Stimulated activated CD8-positive, alpha-beta memory T cell treated with anti-CD3 and anti-CD28 coated beads, Interleukin-12 subunit alpha, Interleukin-12 subunit beta, amount 100 ng/mL, for 24 hours (primary cell): ENCODE results near the gene ZNF511.
"Not testable (repeated sequence)": the region's sequence is repeated elsewhere in the genome, so short reads cannot be mapped to it uniquely, and the experiment has no call there.

Experiments
- DNase-seq: peaks from one replicate; pipeline ENCODE4 v3.0.0-alpha.2; 2020; ENCODE audit errors: extremely low read depth

The ZNF511 gene

DNA sequence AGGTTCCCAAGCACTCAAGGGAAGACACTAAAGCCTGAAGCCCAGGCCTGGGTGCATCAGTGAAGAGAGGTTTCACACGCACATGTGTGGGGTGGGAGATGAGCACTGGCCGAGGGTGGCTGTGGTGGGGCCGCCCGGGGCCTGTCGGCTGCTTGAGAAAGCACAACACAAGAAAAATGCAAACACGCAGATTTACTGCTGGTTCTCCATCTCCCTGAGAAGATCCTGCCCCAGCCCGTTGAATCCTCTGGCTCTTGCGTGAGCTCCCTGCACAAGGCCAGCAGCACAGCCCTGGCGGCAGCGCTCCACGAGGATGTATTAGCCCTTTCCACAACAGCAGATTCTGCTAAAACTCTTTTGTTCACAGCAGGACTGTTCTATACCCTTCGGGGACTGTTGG is 6.2 kb downstream of the ZNF511 start:
- no peak for DNase-seq

DNA sequence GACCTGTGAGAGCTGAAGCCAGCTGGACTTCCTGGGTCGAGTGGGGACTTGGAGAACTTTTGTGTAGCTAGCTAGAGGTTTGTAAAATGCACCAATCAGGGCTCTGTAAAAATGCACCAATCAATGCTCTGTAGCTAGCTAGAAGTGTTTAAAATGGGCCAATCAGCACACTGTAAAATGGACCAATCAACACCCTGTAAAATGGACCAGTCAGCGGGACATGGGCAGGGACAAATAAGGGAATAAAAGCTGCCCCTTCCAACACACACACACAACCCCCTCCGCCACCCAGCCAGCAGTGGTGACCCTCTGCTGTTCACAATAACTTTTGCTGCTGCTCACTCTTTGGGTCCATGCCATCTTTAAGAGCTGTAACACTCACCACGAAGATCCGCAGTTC is 7.1 kb downstream of the ZNF511 start:
- no peak for DNase-seq

GRCh38 chr10:133316266-133316665 is 7.6 kb downstream of the ZNF511 start:
- DNase-seq: no peak

GRCh38 chr10:133316732-133317131 is 8.0 kb downstream of the ZNF511 start:
- no peak for DNase-seq

GRCh38 chr10:133318494-133319127 is 9.9 kb downstream of the ZNF511 start:
- no peak for DNase-seq

DNA sequence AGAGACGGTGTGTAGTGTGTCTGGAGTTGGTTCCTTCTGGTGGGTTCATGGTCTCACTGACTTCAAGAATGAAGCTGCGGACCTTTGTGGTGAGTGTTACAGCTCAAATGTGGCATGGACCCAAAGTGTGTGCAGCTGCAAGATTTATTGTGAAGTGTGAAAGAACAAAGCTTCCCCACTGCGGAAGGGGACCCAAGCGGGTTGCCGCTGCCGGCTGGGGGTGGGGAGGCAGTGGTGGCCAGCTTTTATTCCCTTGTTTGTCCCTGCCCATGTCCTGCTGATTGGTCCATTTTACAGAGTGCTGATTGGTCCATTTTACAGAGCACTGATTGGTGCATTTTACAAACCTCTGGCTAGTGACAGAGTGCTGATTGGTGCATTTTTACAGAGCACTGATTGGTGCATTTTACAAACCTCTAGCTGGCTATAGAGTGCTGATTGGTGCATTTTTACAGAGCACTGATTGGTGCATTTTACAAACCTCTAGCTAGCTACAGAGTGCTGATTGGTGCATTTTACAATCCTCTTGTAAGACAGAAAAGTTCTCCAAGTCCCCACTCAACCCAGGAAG is 12.2 kb downstream of the ZNF511 start:
- not testable (repeated sequence) for DNase-seq

DNA sequence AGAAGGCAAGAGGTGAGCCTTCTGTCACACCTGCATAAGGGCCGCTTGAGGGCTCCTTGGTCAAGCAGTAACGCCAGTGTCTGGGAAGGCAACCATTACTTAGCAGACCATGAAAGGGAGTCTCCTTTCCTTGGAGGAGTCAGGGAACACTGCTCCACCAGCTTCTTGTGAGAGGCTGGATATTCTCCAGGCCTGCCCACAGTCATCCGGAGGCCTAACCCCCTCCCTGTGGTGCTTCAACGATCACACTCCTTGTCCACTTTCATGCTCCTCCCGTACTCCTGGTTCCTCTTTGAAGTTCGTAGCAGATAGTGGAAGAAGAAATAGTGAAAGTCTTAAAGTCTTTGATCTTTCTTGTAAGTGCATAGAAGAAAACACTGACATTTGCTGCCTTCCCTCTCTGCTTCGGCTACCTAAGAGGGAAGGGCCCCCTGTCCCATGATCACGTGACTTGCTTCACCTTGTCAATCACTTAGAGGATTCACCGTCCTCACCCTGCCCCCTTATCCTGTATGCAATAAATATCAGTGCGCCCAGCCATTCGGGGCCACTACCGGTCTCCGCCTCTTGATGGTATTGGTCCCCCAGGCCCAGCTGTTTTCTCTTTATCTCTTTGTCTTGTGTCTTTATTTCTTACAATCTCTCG is 13.5 kb downstream of the ZNF511 start:
- not testable (repeated sequence) for DNase-seq

DNA sequence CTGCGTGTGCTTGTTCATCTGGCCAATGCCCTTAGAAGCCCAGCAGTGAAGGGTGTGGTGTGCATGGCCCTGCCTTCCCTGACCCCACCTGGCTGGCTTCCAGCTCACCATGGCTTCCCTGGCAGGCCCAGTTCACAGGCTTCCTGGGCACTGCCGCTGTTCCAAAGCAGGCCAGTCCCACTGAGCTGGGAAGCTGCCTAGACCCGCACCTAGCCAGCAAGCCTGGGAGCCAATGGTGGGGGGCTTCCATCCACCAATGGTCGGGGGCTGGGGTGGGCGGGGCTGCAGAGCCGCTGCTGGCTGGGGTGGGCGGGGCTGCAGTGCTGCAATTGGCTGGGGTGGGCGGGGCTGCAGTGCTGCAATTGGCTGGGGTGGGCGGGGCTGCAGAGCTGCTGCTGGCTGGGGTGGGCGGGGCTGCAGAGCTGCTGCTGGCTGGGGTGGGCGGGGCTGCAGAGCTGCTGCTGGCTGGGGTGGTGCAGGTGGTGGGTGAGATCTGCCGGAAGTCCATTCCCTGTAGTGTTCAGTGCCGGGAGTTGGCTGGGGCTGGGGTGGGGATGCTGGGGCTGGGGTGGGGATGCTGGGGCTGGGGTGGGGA is 15.6 kb downstream of the ZNF511 start:
- no peak for DNase-seq

DNA sequence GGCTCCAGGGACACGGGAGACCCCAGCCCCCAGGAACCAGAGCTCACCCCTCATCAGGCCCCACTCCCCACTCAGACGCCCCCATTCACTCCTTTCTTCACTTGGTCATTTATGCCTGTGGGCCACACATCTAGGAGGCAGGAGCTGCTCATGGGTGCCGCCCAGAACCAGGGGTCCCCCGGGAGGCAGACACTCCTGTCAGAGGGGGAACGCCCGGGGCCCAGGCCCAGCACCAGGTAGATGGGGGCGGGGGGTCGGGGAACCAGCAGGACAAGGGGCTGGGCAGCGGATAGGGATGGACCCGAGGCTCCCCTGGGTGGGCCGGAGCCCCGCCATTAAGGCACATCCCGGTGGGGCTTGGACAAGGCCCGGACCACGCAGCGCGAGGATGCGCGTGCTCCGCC is 16.1 kb downstream of the ZNF511 start:
- DNase-seq: no peak

GRCh38 chr10:133325440-133326222 is 16.9 kb downstream of the ZNF511 start:
- DNase-seq: no peak

- no peak for DNase-seq
Measured at GRCh38 chr10:133326223-133326551, 17.5 kb downstream of the ZNF511 start.

DNA sequence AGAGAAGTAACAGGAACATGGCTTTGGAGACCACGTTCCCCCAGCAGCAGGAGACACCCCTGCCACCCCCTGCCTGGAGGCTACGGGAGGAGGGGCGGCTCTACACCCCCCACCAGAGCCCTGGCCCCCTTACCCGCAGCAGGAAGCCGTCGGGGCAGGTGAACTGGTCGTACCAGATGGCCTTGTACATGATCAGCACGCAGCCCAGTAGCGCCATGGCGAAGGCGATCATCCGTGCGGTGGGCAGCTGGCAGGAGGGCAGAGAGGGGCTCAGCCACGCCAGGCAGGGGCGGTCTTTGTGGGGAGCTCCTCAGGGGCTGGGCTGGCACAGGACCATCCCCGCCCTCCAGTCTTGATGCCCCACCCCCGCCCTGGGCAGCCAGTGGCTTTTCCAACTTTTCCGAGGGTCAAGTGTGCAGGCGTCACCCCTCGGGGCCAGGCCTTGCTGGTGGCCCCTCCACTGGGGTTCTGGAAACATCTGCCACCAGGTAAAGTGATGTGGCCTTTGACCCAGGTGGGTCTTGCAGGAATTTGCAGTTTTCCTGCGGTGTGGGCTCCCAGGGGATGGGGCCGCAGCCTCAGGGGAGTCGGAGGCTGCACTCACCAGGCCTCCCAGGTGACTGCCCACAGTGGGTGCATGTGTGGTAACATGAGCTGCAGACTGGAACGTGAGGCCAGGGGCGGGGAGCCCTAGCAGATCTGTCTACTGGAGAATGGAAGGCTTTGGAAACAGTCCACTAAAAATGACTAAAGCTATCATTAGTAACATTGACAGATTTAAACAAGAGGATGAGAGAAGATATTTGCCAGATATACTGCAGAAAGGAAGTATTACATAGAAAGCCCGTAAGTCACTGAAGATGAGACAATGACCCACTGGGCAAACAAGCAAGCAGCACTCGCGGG is 18.3 kb downstream of the ZNF511 start:
- no peak for DNase-seq

GRCh38 chr10:133327651-133328357 is 19.1 kb downstream of the ZNF511 start:
- no peak for DNase-seq

DNA sequence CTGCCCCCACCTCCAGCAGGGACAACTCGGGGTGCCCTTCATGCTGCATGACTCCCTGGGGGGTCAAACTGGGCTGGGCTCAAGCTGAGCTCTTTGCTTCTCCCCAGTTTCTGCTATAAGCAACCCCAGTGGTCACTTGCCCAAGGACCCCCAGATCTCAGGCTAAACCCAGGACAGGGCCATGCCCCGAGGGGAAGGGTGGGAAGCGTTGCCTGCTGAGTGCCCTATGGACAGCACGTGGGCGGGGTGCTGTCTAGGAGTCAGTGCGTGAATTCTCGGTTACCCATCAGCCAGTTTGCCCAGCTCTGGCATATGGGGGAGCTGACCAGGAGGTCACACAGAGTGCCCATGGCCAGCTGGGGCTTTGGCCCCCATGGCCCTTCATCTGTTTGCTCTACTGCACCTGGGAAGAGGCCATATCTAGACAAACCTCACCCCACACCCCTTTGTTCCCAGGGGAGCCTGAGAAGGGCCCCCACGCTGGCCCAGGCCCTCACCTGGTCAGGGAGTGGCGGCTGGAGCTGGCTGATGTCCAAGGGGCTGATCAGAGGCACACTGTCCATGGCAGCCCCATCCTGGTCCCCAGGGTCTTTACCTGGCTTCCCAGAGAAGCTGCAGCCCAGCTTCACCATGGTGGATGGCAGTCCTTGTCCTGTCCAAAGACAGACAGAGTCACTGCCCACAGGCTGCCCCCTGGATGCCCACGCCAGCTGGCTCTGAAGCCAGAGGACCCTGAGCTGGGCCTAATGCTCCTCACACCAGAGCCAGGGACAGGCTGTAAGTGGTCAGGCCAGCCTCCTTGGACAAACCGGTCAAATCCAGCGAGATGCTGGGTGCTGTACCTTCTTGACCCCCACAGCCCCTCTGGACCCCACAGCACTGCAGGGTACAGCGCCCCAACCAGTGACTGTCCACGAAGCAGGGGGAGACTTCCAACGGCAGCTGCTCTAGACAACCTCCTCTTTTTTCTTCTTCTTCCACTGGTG is 19.9 kb downstream of the ZNF511 start:
- no peak for DNase-seq

GRCh38 chr10:133329491-133330202 is 20.9 kb downstream of the ZNF511 start:
- peak; percentile 60 for DNase-seq

DNA sequence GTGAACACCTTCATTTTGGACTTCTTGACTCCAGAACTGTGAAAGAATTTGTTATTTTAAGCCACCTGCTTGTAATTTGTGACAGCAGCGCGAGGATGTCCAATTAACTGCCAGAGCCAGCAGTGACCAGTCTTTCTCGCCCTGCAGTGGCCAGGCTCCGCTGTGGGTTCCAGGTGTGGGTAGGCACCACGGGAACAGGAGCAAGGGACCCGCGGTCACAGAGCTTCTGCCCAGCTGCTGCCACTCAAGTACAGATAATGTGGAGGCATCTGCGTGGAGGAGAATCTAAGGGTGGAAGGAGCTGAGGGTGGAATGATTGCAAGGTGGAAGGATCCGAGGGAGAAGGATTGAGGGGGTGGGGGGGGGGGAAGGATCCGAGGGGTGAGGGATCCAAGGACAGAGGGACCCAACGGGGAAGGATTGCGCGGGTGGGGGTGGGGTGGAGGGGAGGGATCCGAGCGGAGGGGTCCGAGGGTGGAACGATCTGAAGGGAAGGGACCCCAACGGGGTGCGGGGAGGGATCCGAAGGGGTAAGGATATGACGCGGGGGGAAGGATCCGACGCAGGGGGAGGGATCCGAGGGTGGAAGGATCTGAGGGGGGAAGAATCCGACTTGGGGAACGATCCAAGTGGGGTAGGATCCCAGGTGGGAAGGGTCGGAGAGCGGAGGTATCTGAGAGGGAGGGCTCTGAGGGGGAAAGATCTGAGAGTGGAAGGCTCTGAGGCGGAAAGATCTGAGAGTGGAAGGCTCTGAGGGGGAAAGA is 24.4 kb downstream of the ZNF511 start:
- DNase-seq: no peak

DNA sequence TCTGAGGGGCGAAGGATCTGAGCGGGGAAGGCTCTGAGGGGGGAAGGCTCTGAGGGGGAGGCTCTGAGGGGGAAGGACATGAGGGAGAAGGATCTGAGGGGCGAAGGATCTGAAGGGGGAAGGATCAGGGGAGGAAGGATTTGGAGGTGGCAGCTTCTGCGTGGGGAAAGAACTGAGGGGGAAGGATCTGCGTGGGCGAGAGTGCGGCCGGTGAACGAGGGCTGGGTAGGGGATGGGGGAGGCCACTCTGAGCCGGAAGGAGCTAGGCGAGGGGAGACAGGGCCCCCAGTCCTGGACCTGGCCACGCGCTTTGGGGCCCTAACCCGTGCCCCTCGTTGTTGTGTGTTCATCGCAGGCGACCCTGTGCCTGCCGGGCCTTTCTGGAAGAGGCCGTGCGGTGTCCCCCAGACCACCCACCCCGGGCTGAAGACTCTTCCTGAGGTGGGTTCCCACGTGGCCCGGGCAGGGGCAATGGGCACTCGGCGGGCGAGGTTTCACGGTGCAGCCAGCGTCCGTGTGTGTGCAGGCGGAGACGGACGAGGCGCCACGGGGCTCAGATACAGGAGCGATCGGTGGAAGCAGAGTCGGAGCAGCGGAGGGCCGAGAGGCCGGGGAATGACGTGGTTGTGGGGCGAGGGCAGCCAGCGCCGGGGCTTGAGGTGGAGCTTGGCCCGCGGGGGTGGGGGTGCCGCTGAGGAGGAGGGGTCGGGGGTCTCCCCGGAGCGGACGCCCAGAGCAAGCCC is 26.0 kb downstream of the ZNF511 start:
- DNase-seq: no peak
